Erythroblast (primary cell): ENCODE data around the gene TSSK6.

Experiments
- GATA1 ChIP-seq: IDR thresholded peaks from 2 replicates; pipeline ENCODE4 v1.6.1; 2011; ENCODE audit warnings: low read depth, mild to moderate bottlenecking, control low read depth, low read length, moderate library complexity
- POLR2A ChIP-seq: IDR thresholded peaks from 2 replicates; pipeline ENCODE4 v1.6.1; 2011; ENCODE audit warnings: mild to moderate bottlenecking, low read length

- TF ChIP-seq POLR2A (no peak), GATA1 (no peak)
These were observed 28.3 kb upstream of the TSSK6 start for GRCh38 chr19:19543640-19544039.
